Gastroesophageal sphincter (tissue), 4 donors: ENCODE results near the gene MLLT6. TPM values are rescaled to one million over a fixed set of nuclear protein-coding genes. Genes with fewer than 3 reads are reported as not detected.
A peak's percentile ranks its signal among the peaks of the same experiment; 100 is the strongest.

Experiments used
- ATAC-seq: fragments of 150-250 bp; one replicate; pipeline ENCODE4 v1.9.1; 2016; ENCODE audit warnings: mild to moderate bottlenecking, moderate library complexity
- H3K27ac ChIP-seq, 4 donors: fragments of 200-600 bp; sonication (generic) in 3 of 4; 1 replicate in 3 of 4; 2 replicates in 1 of 4; pipeline ENCODE4 v1.5.1; 2016 to 2019
- H3K27me3 ChIP-seq: fragments of 200-600 bp; sonication (generic); one replicate; pipeline ENCODE4 v1.5.1; 2019
- H3K36me3 ChIP-seq, 2 donors: fragments of 200-600 bp; sonication (generic); one replicate each; pipeline ENCODE4 v1.5.1; 2019; ENCODE audit warnings: control low read depth in 1 of 2
- H3K4me1 ChIP-seq, 3 donors: fragments of 200-600 bp; sonication (generic); 1 replicate in 2 of 3; 2 replicates in 1 of 3; pipeline ENCODE4 v1.5.1; 2016 to 2019; ENCODE audit warnings: control low read depth in 2 of 3
- H3K4me3 ChIP-seq, 2 donors: fragments of 200-600 bp; sonication (generic); one replicate each; pipeline ENCODE4 v1.5.1; 2019; ENCODE audit warnings: mild to moderate bottlenecking in 1 of 2, moderate library complexity in 1 of 2
- H3K9me3 ChIP-seq, 3 donors: fragments of 200-600 bp; sonication (generic); one replicate each; pipeline ENCODE4 v1.5.1; 2017 to 2019; ENCODE audit warnings: control low read depth in 2 of 3
- CTCF ChIP-seq, 4 experiments: fragments of 200-600 bp in 2 of 4; fragments of 450-650 bp in 2 of 4; sonication (generic) in 1 of 4; IDR thresholded peaks; one replicate each; pipeline ENCODE4 v1.5.1; 2017 to 2019; ENCODE audit warnings: antibody characterized with exemption in 4 of 4, mild to moderate bottlenecking in 2 of 4, moderate library complexity in 2 of 4
- EP300 ChIP-seq: sonication (generic); formaldehyde crosslinking; IDR thresholded peaks from one replicate; pipeline ENCODE4 v1.6.1; 2017; ENCODE audit warnings: antibody characterized with exemption, mild to moderate bottlenecking
- POLR2A ChIP-seq, 2 donors: fragments of 450-650 bp; IDR thresholded peaks; one replicate each; pipeline ENCODE4 v1.6.1; 2017; ENCODE audit warnings: antibody characterized with exemption in 2 of 2, mild to moderate bottlenecking in 2 of 2, moderate library complexity in 1 of 2
- POLR2AphosphoS5 ChIP-seq: sonication (generic); formaldehyde crosslinking; IDR thresholded peaks from one replicate; pipeline ENCODE4 v1.6.1; 2017; ENCODE audit warnings: antibody characterized with exemption
- WGBS, 2 donors: methylation state at CpG; one replicate each; pipeline ENCODE4 v1.1.5; 2018; ENCODE audit warnings: low coverage in 1 of 2; 5-methylcytosine and 5-hydroxymethylcytosine counted together
- total RNA-seq, 4 donors: library from RNA; depleted of rRNA; stranded (reverse); fragments of >200 nt; gene quantifications; one replicate each; pipeline ENCODE4 v1.1.0, GENCODE V29; 2016

Gene MLLT6
- total RNA-seq, 4 donors from 2014 or later: 55.6 to 101 (median 77.9) TPM

- 7% methylated on average over 9 to 10 of the region's 10 CpGs for WGBS, 2 donors
- Histone ChIP-seq H3K4me3 (peak overlapping the region in 1 of 2 donors; percentile 94), H3K36me3 (peaks cover 0 to 25% of the 10 kb centered on the region in 2 donors), H3K4me1 (peaks cover 0 to 80% (median 28%) of the 10 kb centered on the region in 3 donors), H3K9me3 (no peaks in the 10 kb centered on the region), H3K27ac (peak overlapping the region in 3 of 4 donors; percentile 84 to 95 (median 95)), H3K27me3 (no peaks in the 10 kb centered on the region)
- TF ChIP-seq CTCF (IDR thresholded peaks at IDR 0.05) (no peak), POLR2AphosphoS5 (no peak), POLR2A (IDR thresholded peaks at IDR 0.05) (no peak), EP300 (no peak)
- ATAC-seq: no peak
These were observed 46.2 kb downstream of the MLLT6 start for GRCh38 chr17:38751144-38751807.

- peak overlapping the region; percentile 93 to 94 for H3K4me3 ChIP-seq
- 1 to 2% methylated on average over 33 to 38 of the region's 44 CpGs for WGBS, 2 donors
- no peaks in the 10 kb centered on the region for H3K27me3 ChIP-seq
- peaks cover 0 to 31% of the 10 kb centered on the region in 2 donors for H3K36me3 ChIP-seq
- ATAC-seq: peak; percentile 21
- peaks cover 0 to 74% (median 22%) of the 10 kb centered on the region in 3 donors for H3K4me1 ChIP-seq
- no peak for TF ChIP-seq CTCF (IDR thresholded peaks at IDR 0.05)
- no peak for TF ChIP-seq POLR2AphosphoS5
- TF ChIP-seq POLR2A (IDR thresholded peaks at IDR 0.05): peak in 1 of 2 donors; percentile 16
- no peak for TF ChIP-seq EP300
- no peaks in the 10 kb centered on the region for H3K9me3 ChIP-seq
- peak overlapping the region; percentile 4 to 95 (median 90) for H3K27ac ChIP-seq
These were observed 46.8 kb downstream of the MLLT6 start for GRCh38 chr17:38751808-38752307.

GRCh38 chr17:38752308-38753070 is 47.4 kb downstream of the MLLT6 start, which contains the start of gene PSMB3:
TSS of gene PSMB3 (plus strand) at chr17:38752741. CDS start at chr17:38752827, 86 bp downstream.
- TF ChIP-seq CTCF (IDR thresholded peaks at IDR 0.05) (peak in 1 of 4 experiments; percentile 23), EP300 (no peak), POLR2A (IDR thresholded peaks at IDR 0.05) (peak in 1 of 2 donors; percentile 21), POLR2AphosphoS5 (peak; percentile 64)
- Histone ChIP-seq H3K27me3 (no peaks in the 10 kb centered on the region), H3K4me1 (peaks cover 0 to 68% (median 17%) of the 10 kb centered on the region in 3 donors), H3K4me3 (peak within 1 kb of the TSS; percentile 93 to 94), H3K27ac (peak within 1 kb of the TSS; percentile 77 to 95 (median 90)), H3K36me3 (peaks cover 0 to 37% of the 10 kb centered on the region in 2 donors), H3K9me3 (no peaks in the 10 kb centered on the region)
- peak; percentile 92 for ATAC-seq
- 0% methylated on average over 29 to 42 of the region's 44 CpGs for WGBS, 2 donors

- 0 to 36% methylated on average over 4 of the region's 22 CpGs for WGBS, 2 donors
- Histone ChIP-seq H3K4me3 (peak overlapping the region; percentile 93 to 94), H3K9me3 (no peaks in the 10 kb centered on the region), H3K27ac (peak overlapping the region; percentile 77 to 95 (median 90)), H3K27me3 (no peaks in the 10 kb centered on the region), H3K36me3 (peaks cover 0 to 43% of the 10 kb centered on the region in 2 donors), H3K4me1 (peaks cover 0 to 71% (median 17%) of the 10 kb centered on the region in 3 donors)
- ATAC-seq: no peak
- TF ChIP-seq CTCF (IDR thresholded peaks at IDR 0.05) (no peak), POLR2A (IDR thresholded peaks at IDR 0.05) (no peak), POLR2AphosphoS5 (no peak), EP300 (no peak)
These were observed 48.0 kb downstream of the MLLT6 start for GRCh38 chr17:38753071-38753506.
